ENCODE data around the gene HPGDS.

HPGDS gene

DNA sequence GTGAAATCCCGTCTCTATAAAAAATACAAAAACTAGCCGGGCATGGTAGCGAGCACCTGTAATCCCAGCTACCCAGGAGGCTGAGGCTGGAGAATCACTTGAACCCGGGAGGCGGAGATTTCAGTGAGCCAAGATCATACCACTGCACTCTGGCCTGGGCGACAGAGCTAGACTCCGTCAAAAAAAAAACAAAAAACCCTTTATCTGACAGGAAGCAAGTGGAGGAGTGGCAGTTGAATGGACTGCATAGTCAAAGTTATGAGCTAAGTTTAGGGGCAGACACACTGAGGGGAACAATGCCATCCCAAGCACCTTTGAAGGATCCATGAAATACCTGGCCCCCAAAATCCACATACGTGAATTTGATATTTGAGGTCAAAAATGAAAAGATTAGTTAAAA, 7.5 kb upstream of the HPGDS start:
- TF ChIP-seq, protein P1, sequence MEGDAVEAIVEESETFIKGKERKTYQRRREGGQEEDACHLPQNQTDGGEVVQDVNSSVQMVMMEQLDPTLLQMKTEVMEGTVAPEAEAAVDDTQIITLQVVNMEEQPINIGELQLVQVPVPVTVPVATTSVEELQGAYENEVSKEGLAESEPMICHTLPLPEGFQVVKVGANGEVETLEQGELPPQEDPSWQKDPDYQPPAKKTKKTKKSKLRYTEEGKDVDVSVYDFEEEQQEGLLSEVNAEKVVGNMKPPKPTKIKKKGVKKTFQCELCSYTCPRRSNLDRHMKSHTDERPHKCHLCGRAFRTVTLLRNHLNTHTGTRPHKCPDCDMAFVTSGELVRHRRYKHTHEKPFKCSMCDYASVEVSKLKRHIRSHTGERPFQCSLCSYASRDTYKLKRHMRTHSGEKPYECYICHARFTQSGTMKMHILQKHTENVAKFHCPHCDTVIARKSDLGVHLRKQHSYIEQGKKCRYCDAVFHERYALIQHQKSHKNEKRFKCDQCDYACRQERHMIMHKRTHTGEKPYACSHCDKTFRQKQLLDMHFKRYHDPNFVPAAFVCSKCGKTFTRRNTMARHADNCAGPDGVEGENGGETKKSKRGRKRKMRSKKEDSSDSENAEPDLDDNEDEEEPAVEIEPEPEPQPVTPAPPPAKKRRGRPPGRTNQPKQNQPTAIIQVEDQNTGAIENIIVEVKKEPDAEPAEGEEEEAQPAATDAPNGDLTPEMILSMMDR (IDR thresholded peaks at IDR 0.05; ENCODE audit: low read depth, low read length, missing control alignments), result no peak
- no peak for DNase-seq (ENCODE audit: low read depth)
- H3K4me3 ChIP-seq (ENCODE audit: low read depth, low read length), result no peak overlapping the region
- in situ Hi-C loops (cut with HindIII; ENCODE audit: low sequenced_read_pairs), result no loop called here

DNA sequence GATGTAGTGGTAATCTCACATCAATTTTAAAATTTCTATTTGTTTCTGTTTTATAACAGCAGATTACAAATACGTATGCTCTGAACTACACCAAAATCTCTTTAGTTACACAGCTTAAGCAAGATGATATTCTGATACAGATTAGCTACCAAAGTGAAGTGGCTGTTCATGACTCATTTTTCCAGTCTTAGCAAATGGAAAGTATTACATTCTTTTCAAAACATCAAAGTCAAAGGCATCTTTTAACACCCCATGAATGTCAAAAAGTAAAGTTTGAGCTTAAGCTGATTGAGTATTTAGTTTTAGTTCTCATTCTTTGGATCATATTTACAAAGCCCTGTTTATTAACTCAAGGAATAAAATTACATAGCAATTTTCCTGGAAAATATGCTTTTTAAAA, 6.6 kb upstream of the HPGDS start:
- DNase-seq (ENCODE audit: low read depth), result no peak
- in situ Hi-C loops (cut with HindIII; ENCODE audit: low sequenced_read_pairs), result no loop called here
- H3K4me3 ChIP-seq (ENCODE audit: low read depth, low read length), result no peak overlapping the region
- TF ChIP-seq, protein P1 (IDR thresholded peaks at IDR 0.05; ENCODE audit: low read depth, low read length, missing control alignments), result no peak

DNA sequence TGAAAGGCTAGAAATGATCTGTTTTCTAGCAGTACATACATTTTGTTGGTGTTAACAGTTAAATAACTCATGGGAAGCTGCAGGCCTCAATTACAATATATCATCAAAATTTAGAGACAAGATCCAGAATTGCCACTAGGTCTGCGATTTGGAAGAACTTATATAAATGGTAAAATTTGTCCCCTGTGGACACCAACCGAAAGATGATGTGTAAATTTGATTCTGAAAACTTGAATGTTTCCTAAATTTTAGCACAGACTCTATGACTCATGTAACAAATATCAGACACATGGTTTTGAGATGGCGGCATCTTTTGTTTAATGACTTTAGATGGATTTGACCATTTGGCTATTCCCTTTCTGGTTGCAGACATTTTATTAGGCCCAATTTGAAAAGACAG, 6.0 kb upstream of the HPGDS start:
- DNase-seq (ENCODE audit: low read depth), result no peak
- in situ Hi-C loops (cut with HindIII; ENCODE audit: low sequenced_read_pairs), result no loop called here
- no peak overlapping the region for H3K4me3 ChIP-seq (ENCODE audit: low read depth, low read length)
- TF ChIP-seq, protein P1 (IDR thresholded peaks at IDR 0.05; ENCODE audit: low read depth, low read length, missing control alignments), result no peak

DNA sequence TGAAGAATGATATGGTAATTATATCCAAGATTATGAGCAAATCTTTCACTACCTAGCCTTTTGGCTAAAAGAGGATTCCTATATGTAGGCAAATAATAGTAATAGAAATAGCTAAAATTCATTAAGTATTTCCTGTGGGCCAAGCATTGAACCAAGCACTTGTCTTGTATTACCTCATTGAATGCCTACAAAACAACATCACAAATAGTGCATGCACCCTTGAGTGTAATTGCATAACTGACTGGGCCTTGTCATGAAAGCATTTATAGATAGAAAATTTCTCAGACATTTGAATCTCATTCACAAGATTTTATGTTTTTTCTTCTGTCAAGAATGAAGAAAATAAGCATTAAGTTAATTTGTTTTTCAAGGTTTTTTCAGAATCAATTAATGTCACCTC, 3.9 kb upstream of the HPGDS start:
- in situ Hi-C loops (cut with HindIII; ENCODE audit: low sequenced_read_pairs), result no loop called here
- no peak for DNase-seq (ENCODE audit: low read depth)
- TF ChIP-seq, protein P1 (IDR thresholded peaks at IDR 0.05; ENCODE audit: low read depth, low read length, missing control alignments), result no peak
- H3K4me3 ChIP-seq (ENCODE audit: low read depth, low read length), result no peak overlapping the region

DNA sequence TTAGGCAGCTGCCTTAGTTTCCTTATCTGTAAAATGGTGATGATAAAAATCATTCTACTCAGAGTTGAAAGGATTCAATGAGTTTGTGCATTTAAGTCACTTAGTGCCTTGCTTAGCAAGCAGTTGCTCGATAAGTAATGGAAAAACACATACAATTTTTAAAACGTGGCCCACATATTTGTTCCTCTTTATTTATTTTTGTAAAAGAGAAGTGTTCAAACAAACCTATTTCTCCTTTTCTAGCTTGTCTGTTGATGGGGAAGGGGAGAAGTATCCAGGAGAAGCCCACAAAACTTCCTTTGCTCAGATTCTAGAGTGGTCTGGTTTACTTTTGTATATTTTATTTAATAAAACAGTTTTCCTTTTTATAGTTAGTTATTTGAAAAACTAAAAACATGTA, 3.3 kb upstream of the HPGDS start:
- in situ Hi-C loops (cut with HindIII; ENCODE audit: low sequenced_read_pairs), result no loop called here
- TF ChIP-seq, protein P1 (IDR thresholded peaks at IDR 0.05; ENCODE audit: low read depth, low read length, missing control alignments), result no peak
- H3K4me3 ChIP-seq (ENCODE audit: low read depth, low read length), result no peak overlapping the region
- DNase-seq (ENCODE audit: low read depth), result no peak

DNA sequence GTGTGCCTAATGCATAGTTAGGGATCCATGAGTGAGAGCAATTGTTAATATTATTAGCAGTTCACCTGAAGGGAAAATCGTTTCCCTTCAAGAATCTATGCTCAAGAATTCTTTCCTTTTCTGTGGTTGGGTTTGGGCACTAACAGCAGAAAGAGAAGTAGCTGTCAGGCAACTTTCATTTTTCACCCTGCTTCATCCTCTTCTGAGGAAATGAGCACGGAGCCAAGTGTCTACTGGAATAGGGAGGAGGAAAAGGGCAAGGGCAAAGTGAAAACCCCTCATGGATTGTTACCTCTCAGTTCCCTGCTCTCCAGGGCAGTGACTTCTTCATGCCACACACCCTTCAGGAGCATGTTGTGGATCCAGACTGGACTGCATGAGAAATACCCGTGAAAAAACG, 2.6 kb upstream of the HPGDS start:
- TF ChIP-seq, protein P1 (IDR thresholded peaks at IDR 0.05; ENCODE audit: low read depth, low read length, missing control alignments), result no peak
- no peak for DNase-seq (ENCODE audit: low read depth)
- in situ Hi-C loops (cut with HindIII; ENCODE audit: low sequenced_read_pairs), result no loop called here
- H3K4me3 ChIP-seq (ENCODE audit: low read depth, low read length), result no peak overlapping the region

DNA sequence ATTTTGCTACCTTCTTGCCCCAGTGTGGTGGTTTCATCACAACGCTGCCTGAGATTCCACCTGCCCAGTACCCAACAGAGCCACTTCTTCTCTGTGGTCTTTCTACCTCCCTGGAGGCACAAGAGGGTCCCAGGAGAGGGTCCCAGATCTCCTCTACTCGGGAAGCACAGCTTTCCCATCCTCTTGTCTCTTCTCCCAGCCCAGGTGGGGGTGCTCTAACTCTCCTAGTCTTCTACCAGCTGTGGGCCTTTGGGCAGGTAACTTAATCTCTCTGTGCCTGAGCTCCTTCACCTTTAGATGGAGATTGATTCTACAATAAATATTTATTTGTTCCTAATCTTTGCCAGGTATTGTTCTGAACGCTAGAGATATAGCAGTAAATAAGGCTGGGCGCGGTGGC, 1.8 kb upstream of the HPGDS start:
- TF ChIP-seq, protein P1 (IDR thresholded peaks at IDR 0.05; ENCODE audit: low read depth, low read length, missing control alignments), result no peak
- DNase-seq (ENCODE audit: low read depth), result no peak
- in situ Hi-C loops (cut with HindIII; ENCODE audit: low sequenced_read_pairs), result no loop called here
- no peak overlapping the region for H3K4me3 ChIP-seq (ENCODE audit: low read depth, low read length)
